PC-9 (cell line): Measurements from ENCODE around the gene CEP170B.

Experiments used
- CTCF ChIP-seq: fragments of 200-600 bp; sonication (generic); conservative IDR thresholded peaks from 2 replicates; pipeline ENCODE4 v1.6.1; 2017; ENCODE audit warnings: mixed run types, antibody characterized with exemption, mild to moderate bottlenecking, moderate library complexity
- EZH2 ChIP-seq: fragments of 200-600 bp; sonication (generic); IDR thresholded peaks from 2 replicates; pipeline ENCODE4 v1.8.0; 2017; ENCODE audit warnings: antibody characterized with exemption, low read depth

DNA sequence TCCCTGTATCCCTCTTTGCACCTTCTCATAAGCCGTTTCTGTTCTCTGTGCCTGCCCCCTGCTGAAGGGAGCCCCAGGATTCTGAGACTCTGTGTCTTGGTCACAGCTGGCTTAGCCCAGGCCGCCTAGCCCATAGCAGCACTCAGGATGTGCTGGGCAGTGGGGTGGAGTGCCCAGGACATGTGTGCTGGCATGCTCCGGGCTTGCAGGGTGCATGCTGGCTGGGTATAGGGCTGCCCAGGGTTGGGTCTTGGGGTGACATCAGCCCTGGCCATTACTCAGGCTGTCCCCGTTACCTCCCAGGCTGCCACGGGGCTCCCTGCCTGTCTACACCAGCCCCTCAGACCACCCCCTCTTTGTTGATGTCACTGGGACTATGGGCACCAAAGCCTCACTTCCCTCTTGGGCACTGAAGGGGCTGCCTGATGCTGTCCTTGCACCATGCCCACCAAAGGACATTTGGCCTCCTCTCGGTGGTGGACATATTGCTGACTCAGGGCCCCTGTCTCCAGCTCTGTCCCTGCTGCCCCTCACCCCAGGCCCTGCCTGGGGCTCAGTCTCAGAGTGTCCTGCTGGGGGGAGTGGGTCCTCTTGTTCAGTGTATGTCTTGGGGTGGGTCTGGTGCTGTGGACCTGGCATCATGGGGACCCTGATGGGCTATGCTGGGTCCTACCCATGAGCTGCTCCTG is 2.4 kb downstream of the CEP170B start:
- TF ChIP-seq CTCF (no peak), EZH2 (no peak)
